ENCODE measurements around the gene KRTAP12-2.
"Not testable (repeated sequence)": the region's sequence is repeated elsewhere in the genome, so short reads cannot be mapped to it uniquely, and the experiment has no call there.

GRCh38 chr21:44689740-44690139, 23.0 kb upstream of the KRTAP12-2 start:
- not testable (repeated sequence) for TF ChIP-seq ERG (CRISPR knock-in tag; IDR thresholded peaks at IDR 0.05); CREM (CRISPR knock-in tag; IDR thresholded peaks at IDR 0.05); ZNF121 (CRISPR knock-in tag; IDR thresholded peaks at IDR 0.05); NR1H2 (CRISPR knock-in tag; IDR thresholded peaks at IDR 0.05); CTCF (IDR thresholded peaks at IDR 0.05); IRF1 (CRISPR knock-in tag; IDR thresholded peaks at IDR 0.05); PRDM15 (CRISPR knock-in tag; IDR thresholded peaks at IDR 0.05); ETV6 (CRISPR knock-in tag; IDR thresholded peaks at IDR 0.05); NR3C1 (CRISPR knock-in tag; conservative IDR thresholded peaks at IDR 0.05; ENCODE audit: low read depth); GTF2I (CRISPR knock-in tag; conservative IDR thresholded peaks at IDR 0.05); ELF4 (CRISPR knock-in tag; IDR thresholded peaks at IDR 0.05; ENCODE audit: low read depth); ZBTB21 (CRISPR knock-in tag; IDR thresholded peaks at IDR 0.05; ENCODE audit: borderline replicate concordance); MAX (CRISPR knock-in tag; IDR thresholded peaks at IDR 0.05); USF1 (CRISPR knock-in tag; IDR thresholded peaks at IDR 0.05)
